ENCODE measurements around the gene SIK2.

DNA sequence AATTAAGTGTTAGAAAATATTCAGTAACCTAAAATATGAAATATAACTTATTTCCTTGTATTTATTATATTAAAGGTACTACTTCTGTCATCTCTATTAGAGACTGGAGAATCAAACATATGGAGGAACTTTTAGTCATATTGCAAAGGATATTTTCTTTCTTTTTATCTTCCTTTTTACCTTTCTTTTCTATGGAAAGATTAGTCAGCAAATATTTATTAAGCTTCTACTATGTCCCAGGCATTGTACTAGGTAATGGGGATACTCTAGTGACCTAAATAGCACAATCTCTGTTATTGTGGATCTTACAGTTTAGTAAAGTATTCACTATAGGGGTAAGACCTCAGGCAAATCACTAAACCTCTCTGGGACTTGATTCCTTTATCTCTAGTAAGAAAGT, 18.3 kb downstream of the SIK2 start:
- TF ChIP-seq, protein P1, sequence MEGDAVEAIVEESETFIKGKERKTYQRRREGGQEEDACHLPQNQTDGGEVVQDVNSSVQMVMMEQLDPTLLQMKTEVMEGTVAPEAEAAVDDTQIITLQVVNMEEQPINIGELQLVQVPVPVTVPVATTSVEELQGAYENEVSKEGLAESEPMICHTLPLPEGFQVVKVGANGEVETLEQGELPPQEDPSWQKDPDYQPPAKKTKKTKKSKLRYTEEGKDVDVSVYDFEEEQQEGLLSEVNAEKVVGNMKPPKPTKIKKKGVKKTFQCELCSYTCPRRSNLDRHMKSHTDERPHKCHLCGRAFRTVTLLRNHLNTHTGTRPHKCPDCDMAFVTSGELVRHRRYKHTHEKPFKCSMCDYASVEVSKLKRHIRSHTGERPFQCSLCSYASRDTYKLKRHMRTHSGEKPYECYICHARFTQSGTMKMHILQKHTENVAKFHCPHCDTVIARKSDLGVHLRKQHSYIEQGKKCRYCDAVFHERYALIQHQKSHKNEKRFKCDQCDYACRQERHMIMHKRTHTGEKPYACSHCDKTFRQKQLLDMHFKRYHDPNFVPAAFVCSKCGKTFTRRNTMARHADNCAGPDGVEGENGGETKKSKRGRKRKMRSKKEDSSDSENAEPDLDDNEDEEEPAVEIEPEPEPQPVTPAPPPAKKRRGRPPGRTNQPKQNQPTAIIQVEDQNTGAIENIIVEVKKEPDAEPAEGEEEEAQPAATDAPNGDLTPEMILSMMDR (IDR thresholded peaks at IDR 0.05 in 8 of 11, conservative IDR thresholded peaks at IDR 0.05 in 3 of 11): no peak
- no peak for TF ChIP-seq POLR2A (IDR thresholded peaks at IDR 0.05)

All from spleen (tissue), 7 donors.